SU-DHL-6 (cell line): Measurements from ENCODE around the gene SKOR1.

Experiments
- H2AFZ ChIP-seq: fragments of 200-600 bp; sonication (generic); 2 replicates; pipeline ENCODE4 v1.6.1; 2014; ENCODE audit warnings: low read depth, mild to moderate bottlenecking, moderate library complexity, mixed read lengths, antibody characterized with exemption, low read length; ENCODE audit not compliant: severe bottlenecking
- H3F3A ChIP-seq: fragments of 200-600 bp; shearing (Covaris generic); 2 replicates; pipeline ENCODE4 v1.6.0; 2016; ENCODE audit warnings: antibody characterized with exemption, mild to moderate bottlenecking; ENCODE audit not compliant: insufficient read depth
- H3K27ac ChIP-seq: fragments of 200-600 bp; sonication (generic); 2 replicates; pipeline ENCODE4 v1.5.1; 2016; ENCODE audit warnings: low read depth, mild to moderate bottlenecking, low read length, moderate library complexity, mixed read lengths
- H3K27me3 ChIP-seq: fragments of 200-600 bp; sonication (generic), shearing (Covaris generic); 2 replicates; pipeline ENCODE4 v1.6.0; 2014; ENCODE audit warnings: mild to moderate bottlenecking, low read length
- H3K36me3 ChIP-seq: fragments of 200-600 bp; sonication (generic); 2 replicates; pipeline ENCODE4 v1.6.1; 2014; ENCODE audit warnings: mild to moderate bottlenecking, low read length, mixed read lengths
- H3K4me2 ChIP-seq: fragments of 300-600, 200-600 bp; shearing (Covaris generic), sonication (generic); 2 replicates; pipeline ENCODE4 v1.6.0; 2014; ENCODE audit warnings: low read length, low read depth, mild to moderate bottlenecking; ENCODE audit not compliant: poor library complexity, severe bottlenecking
- H3K4me3 ChIP-seq: fragments of 200-600 bp; sonication (generic); 2 replicates; pipeline ENCODE4 v1.5.1; 2014; ENCODE audit warnings: antibody characterized with exemption, low read length, mild to moderate bottlenecking, mixed read lengths; ENCODE audit not compliant: insufficient read depth, poor library complexity, severe bottlenecking
- H3K79me2 ChIP-seq: fragments of 200-600 bp; sonication (generic); 2 replicates; pipeline ENCODE4 v1.6.1; 2014; ENCODE audit warnings: mild to moderate bottlenecking, low read length, moderate library complexity; ENCODE audit not compliant: insufficient read depth
- H3K9ac ChIP-seq: fragments of 200-600 bp; sonication (generic); 2 replicates; pipeline ENCODE4 v1.7.0; 2014; ENCODE audit warnings: mild to moderate bottlenecking, low read length
- H3K9me2 ChIP-seq: fragments of 200-600 bp; sonication (generic); replicated peaks from 2 replicates; pipeline ENCODE4 v1.6.1; 2014; ENCODE audit warnings: low read length; ENCODE audit not compliant: insufficient read depth
- H3K9me3 ChIP-seq: fragments of 200-600 bp; sonication (generic); 2 replicates; pipeline ENCODE4 v1.6.1; 2014; ENCODE audit warnings: low read length, mixed read lengths; ENCODE audit not compliant: insufficient read depth
- H4K20me1 ChIP-seq: fragments of 200-600 bp; sonication (generic); 2 replicates; pipeline ENCODE4 v1.6.1; 2014; ENCODE audit warnings: low read depth, mild to moderate bottlenecking, antibody characterized with exemption, low read length, moderate library complexity, mixed read lengths
- EZH2phosphoT487 ChIP-seq: fragments of 200-600 bp; sonication (generic), shearing (Covaris generic); conservative IDR thresholded peaks from 2 replicates; pipeline ENCODE4 v1.6.1; 2018; ENCODE audit warnings: mild to moderate bottlenecking, antibody characterized with exemption, low read length, moderate library complexity, mixed read lengths
- TF ChIP-seq, protein P1 (sequence below): fragments of 200-600 bp; sonication (generic); IDR thresholded peaks from one replicate; pipeline ENCODE4 v1.5.1; 2017; ENCODE audit warnings: antibody characterized with exemption, mild to moderate bottlenecking, low read length, moderate library complexity; ENCODE audit not compliant: insufficient read depth, poor library complexity, severe bottlenecking

The SKOR1 gene

DNA sequence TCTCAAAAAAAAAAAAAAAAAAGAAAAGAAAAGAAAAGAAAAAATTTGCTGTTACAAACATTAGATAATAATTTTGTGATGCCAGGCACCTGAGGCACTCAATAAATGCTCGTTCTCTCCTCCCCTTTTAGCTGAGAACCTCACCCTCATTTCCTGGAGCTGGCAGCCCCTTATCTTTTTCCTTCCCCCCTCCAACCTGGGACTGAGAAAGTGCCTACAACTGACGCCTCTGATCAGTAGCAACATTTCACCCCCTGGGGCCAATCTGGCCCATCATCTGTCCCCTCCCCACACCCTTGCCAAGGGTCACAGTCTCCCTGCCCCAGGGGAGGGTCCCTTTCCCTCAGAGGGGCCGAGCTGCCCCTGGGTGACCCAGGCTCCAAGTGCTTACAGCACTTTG is 27.1 kb downstream of the SKOR1 start:
- H4K20me1 ChIP-seq, result no peaks in the 10 kb centered on the region
- no peak overlapping the region for H3K4me3 ChIP-seq
- no peaks in the 10 kb centered on the region for H3K9me3 ChIP-seq
- H3K27me3 ChIP-seq, result no peaks in the 10 kb centered on the region
- H3K9me2 ChIP-seq, result no peaks in the 10 kb centered on the region
- H3K4me2 ChIP-seq, result no peak overlapping the region
- no peak overlapping the region for H2AFZ ChIP-seq
- H3K36me3 ChIP-seq, result no peaks in the 10 kb centered on the region
- no peak for TF ChIP-seq EZH2phosphoT487
- TF ChIP-seq, protein P1, sequence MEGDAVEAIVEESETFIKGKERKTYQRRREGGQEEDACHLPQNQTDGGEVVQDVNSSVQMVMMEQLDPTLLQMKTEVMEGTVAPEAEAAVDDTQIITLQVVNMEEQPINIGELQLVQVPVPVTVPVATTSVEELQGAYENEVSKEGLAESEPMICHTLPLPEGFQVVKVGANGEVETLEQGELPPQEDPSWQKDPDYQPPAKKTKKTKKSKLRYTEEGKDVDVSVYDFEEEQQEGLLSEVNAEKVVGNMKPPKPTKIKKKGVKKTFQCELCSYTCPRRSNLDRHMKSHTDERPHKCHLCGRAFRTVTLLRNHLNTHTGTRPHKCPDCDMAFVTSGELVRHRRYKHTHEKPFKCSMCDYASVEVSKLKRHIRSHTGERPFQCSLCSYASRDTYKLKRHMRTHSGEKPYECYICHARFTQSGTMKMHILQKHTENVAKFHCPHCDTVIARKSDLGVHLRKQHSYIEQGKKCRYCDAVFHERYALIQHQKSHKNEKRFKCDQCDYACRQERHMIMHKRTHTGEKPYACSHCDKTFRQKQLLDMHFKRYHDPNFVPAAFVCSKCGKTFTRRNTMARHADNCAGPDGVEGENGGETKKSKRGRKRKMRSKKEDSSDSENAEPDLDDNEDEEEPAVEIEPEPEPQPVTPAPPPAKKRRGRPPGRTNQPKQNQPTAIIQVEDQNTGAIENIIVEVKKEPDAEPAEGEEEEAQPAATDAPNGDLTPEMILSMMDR, result no peak
- H3K27ac ChIP-seq, result no peak overlapping the region
- no peaks in the 10 kb centered on the region for H3F3A ChIP-seq
- no peak overlapping the region for H3K9ac ChIP-seq
- H3K79me2 ChIP-seq, result no peaks in the 10 kb centered on the region

DNA sequence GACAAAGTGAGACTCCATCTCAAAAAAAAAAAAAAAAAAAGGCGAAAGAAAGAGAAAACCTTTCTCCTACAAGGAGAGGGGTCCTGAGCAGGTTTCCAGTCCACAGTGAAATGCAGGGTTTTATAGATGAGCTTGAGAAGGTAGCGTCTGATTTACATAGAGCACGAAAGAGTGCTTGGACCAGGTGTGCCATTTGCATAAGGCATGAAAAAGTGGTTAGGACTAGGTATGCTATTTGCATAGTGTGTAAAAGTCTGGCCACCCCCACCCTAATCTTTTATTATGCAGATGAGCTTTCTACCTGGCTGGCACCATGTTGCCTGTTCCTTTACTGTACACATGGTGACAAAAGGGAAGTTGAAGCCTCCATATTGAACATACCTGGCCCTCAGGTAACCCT is 28.1 kb downstream of the SKOR1 start:
- Histone ChIP-seq H4K20me1 (no peaks in the 10 kb centered on the region), H2AFZ (no peak overlapping the region), H3F3A (no peaks in the 10 kb centered on the region), H3K9me2 (no peaks in the 10 kb centered on the region), H3K27me3 (no peaks in the 10 kb centered on the region), H3K27ac (no peak overlapping the region), H3K79me2 (no peaks in the 10 kb centered on the region), H3K4me3 (no peak overlapping the region), H3K9me3 (no peaks in the 10 kb centered on the region), H3K36me3 (no peaks in the 10 kb centered on the region), H3K9ac (no peak overlapping the region), H3K4me2 (no peak overlapping the region)
- TF ChIP-seq, protein P1, result no peak
- TF ChIP-seq EZH2phosphoT487, result no peak

DNA sequence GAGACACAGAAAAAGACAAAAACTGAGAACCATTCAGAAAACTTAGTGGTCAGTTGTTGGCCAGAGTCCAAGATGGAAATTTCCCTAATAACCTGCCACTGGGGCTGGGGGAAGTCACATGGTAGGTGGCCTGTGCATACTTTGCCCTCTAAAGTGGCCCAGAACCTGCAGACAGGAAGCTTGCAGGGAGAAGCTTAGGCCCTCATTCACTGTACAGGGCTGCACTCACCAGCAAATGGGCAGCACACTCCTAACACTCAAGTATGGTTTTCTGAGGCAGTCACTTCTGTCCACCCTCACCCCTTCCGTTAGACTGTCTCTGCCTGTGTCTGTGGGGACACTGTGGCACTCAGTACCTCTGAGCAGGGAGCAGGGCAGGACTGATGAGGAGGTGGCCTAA is 29.0 kb downstream of the SKOR1 start:
- H3K36me3 ChIP-seq, result no peaks in the 10 kb centered on the region
- no peaks in the 10 kb centered on the region for H3K79me2 ChIP-seq
- no peak for TF ChIP-seq EZH2phosphoT487
- TF ChIP-seq, protein P1, result no peak
- H2AFZ ChIP-seq, result no peak overlapping the region
- no peaks in the 10 kb centered on the region for H4K20me1 ChIP-seq
- H3K9me3 ChIP-seq, result no peaks in the 10 kb centered on the region
- no peak overlapping the region for H3K4me2 ChIP-seq
- H3K4me3 ChIP-seq, result no peak overlapping the region
- no peak overlapping the region for H3K27ac ChIP-seq
- H3K27me3 ChIP-seq, result no peaks in the 10 kb centered on the region
- no peaks in the 10 kb centered on the region for H3F3A ChIP-seq
- no peaks in the 10 kb centered on the region for H3K9me2 ChIP-seq
- no peak overlapping the region for H3K9ac ChIP-seq
